Smooth muscle cell of the brain vasculature (primary cell): ENCODE measurements around the gene IL27RA.

Source experiments
- DNase-seq: peaks from one replicate; pipeline ENCODE4 v3.0.0-alpha.2; 2012; ENCODE audit warnings: low read depth, low spot score

IL27RA gene

DNA sequence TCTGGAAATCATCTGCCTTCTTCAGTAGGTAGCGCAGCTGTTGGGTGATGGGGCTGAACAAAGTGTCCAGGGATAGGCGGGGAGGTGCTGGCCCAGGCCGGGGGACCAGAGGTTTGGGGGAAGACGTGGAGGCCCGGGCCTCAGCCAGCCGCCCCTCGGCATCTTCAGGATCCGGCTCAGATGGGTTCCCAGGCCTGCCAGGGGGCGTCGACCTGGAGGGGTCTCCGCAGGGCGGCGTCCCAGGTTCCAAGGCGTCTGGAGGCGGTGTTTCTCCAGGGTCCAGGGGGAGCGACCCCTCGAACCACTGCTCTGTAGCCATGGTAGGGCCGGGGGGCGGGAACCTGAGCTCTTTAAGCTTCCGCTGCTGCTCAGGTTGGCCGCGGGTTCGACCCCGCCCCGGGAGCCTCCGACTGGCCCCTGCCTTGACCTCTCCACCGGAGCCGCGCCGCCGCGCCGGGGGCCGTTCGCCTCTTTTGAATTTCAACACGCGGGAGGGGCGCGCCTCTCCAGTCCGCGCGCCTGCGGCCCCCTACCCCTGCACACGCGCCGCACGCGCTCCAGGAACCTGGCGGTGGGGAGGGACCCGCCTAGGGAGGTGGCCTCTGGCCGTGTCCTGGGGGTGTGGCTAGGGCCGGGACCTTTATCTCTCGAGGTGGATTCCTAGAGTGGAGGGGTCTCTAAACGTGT, 53.9 kb downstream of the IL27RA start, which contains the start of gene C19orf67:
Gene C19orf67, minus strand, starts transcription at position 475 of the 687 bp plus-strand sequence. Its CDS starts 156 bp downstream, at position 319.
- DNase-seq: no peak

DNA sequence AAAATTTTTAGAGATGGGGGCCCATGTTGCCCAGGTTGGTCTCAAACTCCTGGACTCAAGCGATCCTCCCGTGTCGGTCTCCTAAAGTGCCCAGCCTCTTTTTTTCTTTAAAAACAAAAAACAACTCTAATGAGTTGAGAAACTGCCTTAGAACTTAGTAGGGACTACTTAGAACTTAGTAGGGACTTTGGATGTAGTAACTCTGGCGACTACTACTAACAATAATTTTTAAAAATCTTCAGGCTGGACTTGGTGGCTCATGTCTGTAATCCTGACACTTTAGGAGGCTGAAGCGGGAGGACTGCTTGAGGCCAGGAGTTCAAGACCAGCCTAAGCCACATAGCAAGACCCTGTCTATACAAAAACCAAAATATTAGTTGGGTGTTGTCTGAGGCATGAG, 54.5 kb downstream of the IL27RA start:
- DNase-seq: no peak

DNA sequence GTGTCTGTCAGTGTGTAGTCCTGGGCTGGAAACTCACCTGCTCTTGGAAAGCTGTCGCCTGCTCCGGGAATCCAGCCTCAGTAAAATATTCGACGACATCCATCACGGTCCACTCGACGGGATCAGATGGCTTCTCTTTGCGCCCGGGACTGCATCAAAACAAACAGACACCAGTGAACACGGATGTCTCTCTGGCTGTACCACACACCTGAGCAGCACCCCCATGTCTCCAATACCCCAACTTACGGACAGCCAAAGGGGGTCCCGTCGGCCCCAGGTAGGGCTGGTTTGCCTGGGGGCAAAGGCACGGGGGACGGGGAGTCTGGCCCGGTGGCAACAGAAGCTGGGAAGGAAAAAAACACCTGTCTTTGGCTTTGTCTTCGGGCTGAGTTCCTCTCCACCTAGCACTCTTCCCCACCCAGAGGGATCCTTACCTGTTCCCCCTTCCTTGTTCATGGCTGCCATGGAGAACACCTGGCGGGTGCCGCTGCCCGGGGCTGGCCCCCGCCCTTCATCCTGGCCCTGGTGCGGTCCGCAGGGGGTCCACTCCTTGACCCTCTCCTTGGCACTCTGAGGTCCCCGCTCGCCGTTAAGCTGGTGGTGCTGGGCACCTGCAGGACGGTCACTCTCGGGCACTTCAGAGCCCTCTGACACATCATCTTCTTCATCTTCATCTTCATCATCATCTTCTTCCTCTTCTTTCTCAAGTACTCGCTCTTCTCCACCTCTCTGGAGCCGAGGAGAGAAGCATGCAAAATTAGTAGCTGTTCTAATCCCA, 57.3 kb downstream of the IL27RA start:
- DNase-seq: no peak

DNA sequence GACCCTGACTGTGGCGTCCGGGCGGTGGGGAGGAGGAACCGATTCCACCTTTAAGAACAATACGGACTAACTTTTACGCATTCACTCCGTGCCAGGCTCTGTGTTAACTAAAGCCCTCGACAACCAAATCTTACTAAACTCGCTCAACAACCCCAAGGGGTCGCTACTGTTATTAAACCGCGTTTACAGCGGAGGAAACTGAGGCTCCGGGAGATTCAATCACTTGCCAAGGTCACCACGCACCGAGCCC, 57.8 kb downstream of the IL27RA start:
- DNase-seq: no peak

DNA sequence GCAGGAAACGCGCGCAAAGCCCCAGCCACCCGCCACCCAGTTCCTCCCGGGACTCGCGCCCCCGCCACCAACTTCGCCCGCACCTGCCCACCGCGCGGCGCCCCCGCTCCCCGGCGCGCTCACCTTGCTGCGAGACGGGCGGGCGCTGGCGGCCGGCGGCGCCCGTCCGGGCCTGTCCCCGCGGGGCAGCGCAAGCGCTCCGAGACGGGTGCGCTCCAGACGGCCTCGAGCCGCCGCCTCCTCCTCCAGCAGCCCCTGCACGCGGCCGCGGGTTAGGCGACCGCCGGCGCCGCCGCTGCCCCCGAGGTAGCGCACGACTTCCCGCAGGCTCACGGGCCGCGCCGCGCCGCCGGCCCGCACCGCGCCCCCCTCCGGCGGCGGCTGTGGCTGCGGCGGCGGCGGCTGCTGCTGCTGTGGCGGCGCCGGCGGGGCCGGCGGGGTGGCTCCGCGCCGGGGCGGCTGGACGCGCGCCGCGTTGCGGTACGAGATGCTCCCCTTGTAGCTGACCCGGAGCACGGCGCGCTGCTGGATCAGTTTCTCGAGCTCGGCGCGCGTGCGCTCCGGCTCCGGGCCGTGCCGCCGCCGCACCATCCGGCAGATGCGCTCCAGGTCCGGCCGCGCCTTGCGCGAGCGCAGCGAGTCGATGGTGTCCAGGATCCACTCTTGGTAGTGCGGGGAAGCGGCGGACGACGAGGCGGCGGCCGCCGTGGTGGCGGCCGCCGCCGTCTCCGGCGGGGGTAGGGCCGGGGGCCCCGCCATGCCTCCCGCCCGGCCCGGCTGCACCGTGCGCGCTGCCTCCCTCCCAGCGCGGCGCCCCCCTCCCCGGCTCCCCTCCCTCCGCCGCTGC, 58.3 kb downstream of the IL27RA start:
- DNase-seq: no peak

DNA sequence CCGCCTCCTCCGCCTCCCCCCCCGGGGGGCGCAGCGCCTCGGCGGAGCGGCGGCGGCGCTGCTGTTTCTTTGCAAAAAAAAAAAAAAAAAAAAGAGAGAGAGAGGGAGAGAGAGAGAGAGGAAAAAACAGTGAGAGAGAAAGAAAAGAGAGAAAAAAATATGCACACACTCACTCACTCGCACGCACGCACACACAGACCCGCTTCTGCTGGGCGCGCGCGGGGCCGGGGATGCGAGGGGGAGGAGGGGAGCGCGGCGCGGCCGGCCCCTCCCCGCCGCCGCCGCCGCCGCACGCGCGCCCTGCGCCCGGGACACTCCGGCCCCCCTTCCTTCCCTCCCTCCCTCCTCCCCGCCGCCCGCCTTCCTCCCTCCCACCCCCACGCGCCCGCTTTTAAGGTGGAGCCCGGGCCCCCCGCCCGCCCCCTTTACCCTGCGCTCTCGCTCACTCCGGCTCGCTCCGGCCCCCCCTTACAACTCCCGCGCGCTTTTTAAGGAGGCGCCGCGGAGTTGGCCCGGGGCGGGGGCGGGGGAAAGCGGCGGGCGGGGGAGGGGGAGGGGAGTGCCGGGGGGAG, 59.0 kb downstream of the IL27RA start, which contains the start of gene SAMD1:
Gene SAMD1, minus strand, starts transcription at position 243 of the 572 bp plus-strand sequence.
- DNase-seq: peak; percentile 64

DNA sequence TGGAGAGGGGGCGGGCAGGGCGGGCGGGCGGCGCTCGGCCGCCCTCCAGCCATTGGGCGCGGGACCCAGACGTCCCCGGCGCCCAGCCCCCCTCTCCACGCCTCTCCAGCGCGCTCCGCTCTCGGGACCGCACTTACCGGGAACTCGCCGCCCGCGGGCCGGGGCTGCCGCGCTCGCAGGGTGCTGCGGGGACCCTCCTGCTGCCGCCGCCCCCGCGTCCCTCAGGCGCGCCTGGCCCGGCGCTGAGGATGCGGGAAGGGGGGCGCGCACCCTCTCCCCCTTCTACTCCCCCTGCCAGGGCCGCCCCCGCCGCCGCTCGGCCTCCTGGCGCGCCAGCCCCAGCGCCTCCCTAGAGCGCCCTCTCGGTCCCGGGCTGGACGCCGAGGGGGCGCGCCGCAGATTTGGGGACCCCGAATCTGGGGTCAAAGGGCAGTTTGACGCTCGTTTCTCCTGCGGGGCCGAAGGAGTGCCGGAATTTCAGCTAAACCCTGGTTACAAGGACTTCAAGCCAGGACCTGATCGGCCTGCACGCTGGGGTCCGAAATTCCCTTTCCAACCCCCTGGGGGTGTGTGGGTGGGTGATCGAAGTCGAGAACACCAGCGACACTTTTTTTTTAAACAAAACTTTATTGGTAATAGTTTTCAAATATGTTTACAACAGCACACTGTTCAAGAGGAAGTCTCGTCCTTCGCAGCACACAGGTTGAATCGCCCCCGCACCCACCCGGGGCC, 59.7 kb downstream of the IL27RA start:
- DNase-seq: no peak

DNA sequence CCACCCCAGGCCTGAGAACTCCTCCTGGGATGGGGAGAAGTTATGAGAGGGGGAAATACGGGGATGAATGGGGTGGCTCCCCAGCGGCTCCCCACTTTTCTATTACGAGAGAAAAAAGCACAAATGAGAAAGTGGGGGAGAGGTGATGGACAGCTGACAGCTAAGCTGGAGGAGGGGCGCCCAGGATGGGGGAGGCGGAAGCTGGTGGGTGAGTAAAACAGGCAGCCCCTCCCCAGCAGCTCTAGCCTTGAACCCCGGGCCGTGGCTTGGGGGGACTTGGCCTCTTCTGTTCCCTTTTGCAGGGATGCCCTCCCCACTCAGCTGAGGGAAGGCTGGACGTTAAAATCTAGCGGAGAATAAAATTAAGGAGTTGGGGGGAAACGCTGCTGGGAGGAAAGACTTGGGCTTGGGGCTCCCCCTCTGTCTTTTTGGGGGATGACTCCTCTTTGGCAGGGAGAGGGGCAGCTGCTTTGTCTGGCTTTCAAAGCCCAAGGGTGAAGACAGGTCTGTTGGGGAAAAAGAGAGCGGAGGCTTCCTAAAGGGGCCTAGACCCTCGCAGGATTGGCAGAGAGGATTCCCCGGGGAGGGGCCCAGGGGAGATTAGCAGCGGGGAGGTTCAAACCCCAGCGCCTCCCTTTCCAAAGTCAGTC, 60.4 kb downstream of the IL27RA start:
- no peak for DNase-seq

DNA sequence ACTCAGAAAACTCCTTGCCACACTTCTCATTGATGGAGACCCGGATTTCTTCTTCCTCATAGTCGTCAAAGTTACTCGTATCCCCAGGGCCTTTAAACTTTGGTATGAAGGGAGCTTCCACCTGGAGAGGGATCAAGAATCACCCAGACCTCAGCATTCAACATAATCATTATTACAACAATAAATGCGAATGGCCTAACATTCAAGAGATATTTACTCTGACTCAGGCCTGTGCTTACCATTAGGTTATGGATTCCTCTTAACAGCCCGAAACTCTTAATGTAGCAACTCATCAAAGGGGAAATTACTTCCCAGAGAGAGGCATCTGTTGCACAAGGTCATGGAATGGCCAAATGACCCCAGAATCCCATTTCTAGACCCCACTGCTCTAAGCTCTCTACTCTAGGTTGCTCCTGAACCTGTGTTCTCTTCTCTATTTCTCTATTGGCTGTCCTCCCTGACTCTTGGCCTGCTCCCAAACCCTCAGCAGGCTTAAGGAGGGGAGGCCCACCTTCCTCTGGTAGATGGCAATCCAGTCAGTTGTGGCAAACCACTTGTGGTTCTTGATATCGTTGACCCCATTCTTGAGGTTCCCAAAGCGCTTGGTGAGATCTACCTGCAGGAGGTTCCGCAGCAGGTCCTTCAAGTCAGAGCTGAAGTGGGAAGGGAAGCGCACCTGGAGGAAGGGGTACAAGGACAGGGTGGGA, 61.7 kb downstream of the IL27RA start:
- no peak for DNase-seq

DNA sequence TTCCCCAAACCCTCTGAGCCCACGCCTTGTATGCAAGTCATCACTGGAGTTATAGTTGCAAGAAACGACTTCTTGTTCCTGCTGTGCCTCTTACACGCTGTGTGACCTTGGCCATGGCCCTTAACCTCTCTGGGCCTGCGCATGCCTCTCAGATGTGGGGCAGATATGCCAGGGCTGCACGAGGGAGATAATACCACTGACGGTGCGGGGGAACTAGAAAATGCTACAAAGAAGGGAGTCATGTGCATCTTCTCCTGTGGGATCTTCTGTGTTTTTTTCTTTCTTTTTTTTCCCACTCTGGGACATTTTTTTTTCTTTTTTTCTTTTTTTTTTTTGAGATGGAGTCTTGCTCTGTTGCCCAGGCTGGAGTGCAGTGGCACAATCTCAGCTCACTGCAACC, 63.3 kb downstream of the IL27RA start:
- no peak for DNase-seq

DNA sequence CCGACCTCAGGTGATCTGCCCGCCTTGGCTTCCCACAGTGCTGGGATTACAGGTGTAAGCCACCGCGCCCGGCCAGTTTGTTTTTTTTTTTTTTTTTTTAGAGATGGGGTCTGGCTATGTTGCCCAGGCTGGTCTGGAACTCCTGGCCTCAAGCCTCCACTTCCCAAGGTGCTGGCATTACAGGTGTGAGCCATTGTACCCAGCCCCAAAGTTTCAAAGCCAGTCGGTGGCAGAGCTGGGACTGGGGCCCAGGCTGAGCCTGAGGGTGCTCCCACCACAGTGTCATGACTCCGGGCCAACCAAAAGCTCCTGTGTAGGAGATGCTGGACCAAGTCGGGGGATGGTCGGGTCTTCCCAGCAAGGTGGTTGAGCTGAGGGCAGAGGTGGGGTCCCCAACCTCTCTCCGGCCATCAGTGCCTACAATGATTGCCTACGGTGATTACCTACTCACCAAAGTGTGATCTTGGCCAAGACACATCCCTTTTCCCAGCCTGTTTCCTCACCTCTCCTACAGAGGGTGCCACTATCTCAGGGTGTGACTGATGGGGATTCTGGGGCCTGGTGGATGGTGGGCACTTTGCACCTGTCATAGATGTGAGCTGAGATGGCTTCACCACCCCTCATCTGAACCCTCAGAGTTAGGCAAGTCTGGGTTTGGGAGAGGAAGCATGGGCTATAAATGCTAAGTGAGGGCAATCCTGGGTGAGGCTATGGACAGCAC, 64.9 kb downstream of the IL27RA start:
- DNase-seq: no peak

DNA sequence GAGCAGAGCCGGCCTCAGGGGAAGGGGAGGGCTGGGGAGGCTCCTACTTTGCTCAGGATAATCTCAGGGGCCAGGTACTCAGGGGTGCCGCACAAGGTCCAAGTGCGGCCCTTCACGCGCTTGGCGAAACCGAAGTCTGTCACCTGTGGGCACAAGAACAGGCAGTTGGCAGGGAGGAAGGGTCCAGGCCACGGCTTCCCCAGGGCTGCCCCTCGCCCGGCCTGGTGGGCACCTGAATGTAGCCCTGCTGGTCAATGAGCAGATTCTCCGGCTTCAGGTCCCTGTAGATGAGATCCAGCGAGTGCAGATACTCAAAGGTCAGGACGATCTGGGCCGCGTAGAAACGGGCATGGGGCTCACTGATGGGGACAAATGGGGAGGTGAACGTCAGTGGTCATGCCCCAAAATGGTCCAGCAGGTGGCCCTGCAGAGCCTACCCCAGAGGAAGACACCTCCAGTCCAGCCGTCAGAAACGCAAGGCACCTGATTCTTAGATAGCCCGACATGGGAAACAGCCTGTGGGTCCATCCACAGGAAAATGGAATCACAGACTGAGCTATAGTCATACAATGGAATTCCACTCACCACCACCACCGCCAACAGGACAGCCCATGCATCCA, 66.1 kb downstream of the IL27RA start:
- no peak for DNase-seq

DNA sequence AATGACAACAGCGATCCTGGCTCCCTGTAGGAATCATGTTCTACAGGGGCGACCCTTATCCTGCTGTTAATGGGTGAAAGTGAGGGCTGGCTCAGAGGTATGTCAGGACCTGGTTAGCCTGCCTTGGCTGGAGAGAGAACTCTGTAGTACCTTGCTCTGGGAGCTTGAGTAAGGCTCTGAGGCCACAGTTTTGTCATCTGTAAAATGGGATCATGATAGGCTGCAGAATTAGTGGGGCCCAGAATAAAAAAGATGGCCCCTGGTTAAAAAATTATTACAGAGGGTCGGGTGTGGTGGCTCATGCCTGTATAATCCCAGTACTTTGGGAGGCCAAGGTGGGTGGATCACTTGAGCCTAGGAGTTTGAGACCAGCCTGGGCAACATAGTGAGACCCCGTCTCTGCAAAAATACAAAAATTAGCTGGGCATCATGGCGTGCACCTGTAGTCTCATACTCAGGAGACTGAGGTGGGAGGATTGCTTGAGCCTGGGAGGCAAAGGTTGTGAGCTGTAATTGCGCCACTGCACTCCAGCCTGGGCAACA, 69.5 kb downstream of the IL27RA start:
- no peak for DNase-seq

DNA sequence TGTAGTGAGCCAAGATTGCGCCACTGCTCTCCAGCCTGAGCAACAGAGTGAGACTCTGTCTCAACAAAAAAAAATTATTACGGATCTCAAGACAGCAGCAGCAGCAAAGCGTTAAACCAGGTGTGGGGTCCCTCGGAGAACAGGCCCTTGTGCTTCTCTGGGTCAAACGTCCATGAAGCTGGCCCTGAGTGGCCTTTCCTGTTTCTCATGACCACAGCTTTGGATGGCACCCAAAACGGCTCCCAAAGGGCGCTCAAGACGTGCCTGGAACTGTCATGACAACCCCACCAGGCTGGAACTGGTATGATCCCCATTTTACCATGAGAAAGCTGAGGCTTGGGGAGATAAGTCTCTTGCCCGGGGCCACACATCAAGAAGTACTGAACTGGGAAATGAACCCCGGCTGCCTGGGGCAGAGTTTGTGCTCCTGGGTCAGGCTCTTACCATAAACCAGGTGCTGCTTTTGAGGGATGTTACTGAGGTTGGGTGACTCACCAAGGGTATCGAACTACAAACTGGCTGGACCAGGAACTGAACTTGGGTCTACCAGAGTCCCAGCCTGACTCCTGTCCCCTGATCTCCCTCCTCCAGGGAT, 70.6 kb downstream of the IL27RA start:
- no peak for DNase-seq

DNA sequence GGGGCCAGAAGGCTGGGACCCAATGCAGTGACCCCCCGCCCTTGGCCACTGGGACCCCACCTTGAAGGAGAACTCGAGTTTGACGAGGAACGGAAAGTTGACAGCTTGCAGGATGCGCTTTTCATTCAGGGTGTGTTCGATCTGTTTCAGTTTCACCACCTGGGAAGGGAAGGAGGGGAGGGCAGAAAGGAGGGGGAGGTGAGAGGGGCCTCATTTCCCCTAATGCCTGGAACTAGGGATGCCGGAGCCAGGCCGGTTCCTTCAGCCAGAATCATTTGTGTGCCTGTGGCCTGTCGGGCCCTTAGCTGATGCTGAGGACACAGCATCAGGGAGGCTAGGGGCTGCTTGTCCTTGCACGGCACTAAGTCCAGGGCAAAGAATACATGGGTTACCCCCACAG, 71.2 kb downstream of the IL27RA start:
- no peak for DNase-seq
